GM23248 (cell line): ENCODE measurements around the gene XXYLT1.

ENCODE experiments used
- EZH2 ChIP-seq: fragments of 200-600 bp; sonication (generic); IDR thresholded peaks from 2 replicates; pipeline ENCODE4 v1.6.1; 2018; ENCODE audit warnings: antibody characterized with exemption, mild to moderate bottlenecking; ENCODE audit not compliant: insufficient read depth, poor library complexity, severe bottlenecking
- EZH2phosphoT487 ChIP-seq: fragments of 200-600 bp; sonication (generic); IDR thresholded peaks from 2 replicates; pipeline ENCODE4 v1.6.1; 2018; ENCODE audit warnings: antibody characterized with exemption, moderate library complexity, mild to moderate bottlenecking, low read depth; ENCODE audit not compliant: insufficient read depth

GRCh38 chr3:195154111-195154791 is 116.7 kb downstream of the XXYLT1 start:
- TF ChIP-seq EZH2 (no peak), EZH2phosphoT487 (no peak)
